HCT116 (cell line): ENCODE results near the gene TRIM23.

Source experiments
- EZH2 ChIP-seq: fragments of 200-600 bp; sonication (generic); IDR thresholded peaks from 2 replicates; pipeline ENCODE4 v1.6.1; 2017; ENCODE audit warnings: antibody characterized with exemption, mixed run types
- POLR2A ChIP-seq: IDR thresholded peaks from 2 replicates; pipeline ENCODE4 v1.7.0; 2011; ENCODE audit warnings: borderline replicate concordance; ENCODE audit not compliant: insufficient read depth, insufficient read length; ENCODE audit errors: extremely low read depth
- POLR2AphosphoS5 ChIP-seq: IDR thresholded peaks from 2 replicates; pipeline ENCODE4 v1.6.1; 2011; ENCODE audit warnings: mild to moderate bottlenecking, low read depth, low read length, moderate library complexity
- RAD21 ChIP-seq: IDR thresholded peaks from 2 replicates; pipeline ENCODE4 v1.6.1; 2012; ENCODE audit warnings: low read depth, mild to moderate bottlenecking
- SIN3A ChIP-seq: IDR thresholded peaks from 2 replicates; pipeline ENCODE4 v1.6.1; 2012; ENCODE audit warnings: low read depth
- SP1 ChIP-seq: IDR thresholded peaks from 2 replicates; pipeline ENCODE4 v1.6.1; 2012; ENCODE audit warnings: low read depth
- TF ChIP-seq, protein P1 (sequence below), 3 experiments: fragments of 200-600 bp in 1 of 3; sonication (generic) in 1 of 3; IDR thresholded peaks in 2 of 3; conservative IDR thresholded peaks in 1 of 3; 2 replicates each; pipeline ENCODE4 v1.5.1; 2012 to 2017; ENCODE audit warnings: low read depth in 2 of 3, low read length in 2 of 3, antibody characterized with exemption in 1 of 3, borderline replicate concordance in 1 of 3, control low read depth in 1 of 3, mild to moderate bottlenecking in 1 of 3, mixed read lengths in 1 of 3, mixed run types in 1 of 3, moderate library complexity in 1 of 3; ENCODE audit not compliant: insufficient read depth in 1 of 3

DNA sequence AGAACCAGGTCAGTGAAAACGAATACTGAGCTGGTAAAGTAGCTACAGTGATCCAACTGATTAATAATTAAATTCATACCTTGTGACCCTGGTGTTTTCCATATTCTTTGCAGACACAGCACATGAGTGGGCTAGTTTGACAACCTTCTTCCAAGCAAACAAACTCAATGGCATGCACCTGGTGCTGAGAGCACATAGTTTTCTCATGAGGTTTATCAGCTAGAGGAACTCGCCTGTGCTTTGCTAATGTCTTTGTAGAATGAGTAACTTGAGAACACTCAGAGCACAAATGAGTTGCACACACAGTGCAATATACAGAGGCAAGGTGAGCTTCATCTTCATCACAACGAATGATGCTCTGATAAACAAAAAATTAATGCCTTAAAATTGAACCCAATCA is 12.6 kb downstream of the TRIM23 start:
- TF ChIP-seq, protein P1, sequence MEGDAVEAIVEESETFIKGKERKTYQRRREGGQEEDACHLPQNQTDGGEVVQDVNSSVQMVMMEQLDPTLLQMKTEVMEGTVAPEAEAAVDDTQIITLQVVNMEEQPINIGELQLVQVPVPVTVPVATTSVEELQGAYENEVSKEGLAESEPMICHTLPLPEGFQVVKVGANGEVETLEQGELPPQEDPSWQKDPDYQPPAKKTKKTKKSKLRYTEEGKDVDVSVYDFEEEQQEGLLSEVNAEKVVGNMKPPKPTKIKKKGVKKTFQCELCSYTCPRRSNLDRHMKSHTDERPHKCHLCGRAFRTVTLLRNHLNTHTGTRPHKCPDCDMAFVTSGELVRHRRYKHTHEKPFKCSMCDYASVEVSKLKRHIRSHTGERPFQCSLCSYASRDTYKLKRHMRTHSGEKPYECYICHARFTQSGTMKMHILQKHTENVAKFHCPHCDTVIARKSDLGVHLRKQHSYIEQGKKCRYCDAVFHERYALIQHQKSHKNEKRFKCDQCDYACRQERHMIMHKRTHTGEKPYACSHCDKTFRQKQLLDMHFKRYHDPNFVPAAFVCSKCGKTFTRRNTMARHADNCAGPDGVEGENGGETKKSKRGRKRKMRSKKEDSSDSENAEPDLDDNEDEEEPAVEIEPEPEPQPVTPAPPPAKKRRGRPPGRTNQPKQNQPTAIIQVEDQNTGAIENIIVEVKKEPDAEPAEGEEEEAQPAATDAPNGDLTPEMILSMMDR (IDR thresholded peaks at IDR 0.05 in 2 of 3, conservative IDR thresholded peaks at IDR 0.05 in 1 of 3; ENCODE audit: borderline replicate concordance in 1 of 3, insufficient read depth in 1 of 3, low read depth in 2 of 3, low read length in 2 of 3): no peak
- TF ChIP-seq SIN3A (no peak), EZH2 (no peak), POLR2AphosphoS5 (no peak), SP1 (no peak), RAD21 (no peak), POLR2A (no peak)
